NT2/D1 (cell line): ENCODE results near the gene MAD1L1.

Source experiments
- YY1 ChIP-seq: IDR thresholded peaks from 2 replicates; pipeline ENCODE4 v1.6.1; 2011; ENCODE audit not compliant: insufficient read length, insufficient read depth
- ZNF274 ChIP-seq: IDR thresholded peaks from 2 replicates; pipeline ENCODE4 v1.6.1; 2011; ENCODE audit warnings: mild to moderate bottlenecking, low read depth, low read length

DNA sequence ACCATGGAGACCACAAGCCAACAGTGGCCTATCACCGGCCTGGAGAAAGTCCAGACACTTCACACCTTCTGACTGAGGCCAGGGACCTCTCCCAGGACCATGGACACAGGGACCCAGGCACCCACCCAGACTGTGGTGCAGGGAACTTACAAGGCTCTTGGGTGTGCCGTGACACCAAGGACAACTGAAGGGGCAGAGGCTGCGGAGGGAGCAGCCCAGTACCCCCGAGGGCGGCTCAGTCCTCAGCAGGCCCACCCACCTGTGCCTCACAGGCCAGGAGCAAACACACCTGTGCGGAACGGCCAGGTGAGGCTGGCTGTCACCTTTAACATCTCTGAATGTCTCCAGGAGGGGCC lies 182.3 kb downstream of the MAD1L1 start:
- no peak for TF ChIP-seq YY1
- TF ChIP-seq ZNF274: no peak
